ENCODE data around the gene CWC27. TPM values are rescaled to one million over a fixed set of nuclear protein-coding genes. Genes with fewer than 3 reads are reported as not detected.

CWC27 gene
- total and polyA plus RNA-seq, 10 donors: 11.1 to 22.1 (median 15.9) TPM

GRCh38 chr5:64786372-64786771 lies 17.6 kb downstream of the CWC27 start:
- Histone ChIP-seq H3K4me3 (no peak overlapping the region), H3K27ac (no peak overlapping the region), H3K27me3 (replicated peaks in 1 of 7) (no peaks in the 10 kb centered on the region), H3K9me3 (no peaks in the 10 kb centered on the region), H3K4me1 (peaks cover 0 to 10% (median 0%) of the 10 kb centered on the region in 6 donors), H3K36me3 (peaks cover 0 to 61% (median 13%) of the 10 kb centered on the region in 6 donors)
- TF ChIP-seq POLR2AphosphoS5 (IDR thresholded peaks at IDR 0.05) (no peak), POLR2A (IDR thresholded peaks at IDR 0.05) (no peak), CTCF (IDR thresholded peaks at IDR 0.05 in 8 of 11, conservative IDR thresholded peaks at IDR 0.05 in 3 of 11) (no peak)
- intact Hi-C loops (cut with DNase I; ENCODE audit: low total_unique reads): no loop called here
- WGBS, 5 donors: 89 to 96% (median 91%) methylated on average over 2 of the region's 2 CpGs
- DNase-seq: no peak

- DNase-seq: no peak
- TF ChIP-seq POLR2A (IDR thresholded peaks at IDR 0.05) (no peak), POLR2AphosphoS5 (IDR thresholded peaks at IDR 0.05) (no peak), CTCF (IDR thresholded peaks at IDR 0.05 in 8 of 11, conservative IDR thresholded peaks at IDR 0.05 in 3 of 11) (no peak)
- Histone ChIP-seq H3K27ac (no peak overlapping the region), H3K4me1 (peaks cover 0 to 10% (median 0%) of the 10 kb centered on the region in 6 donors), H3K36me3 (peaks cover 0 to 60% (median 13%) of the 10 kb centered on the region in 6 donors), H3K4me3 (no peak overlapping the region), H3K27me3 (replicated peaks in 1 of 7) (no peaks in the 10 kb centered on the region), H3K9me3 (no peaks in the 10 kb centered on the region)
- WGBS, 5 donors: 92 to 96% (median 95%) methylated on average over 2 of the region's 2 CpGs
- intact Hi-C loops (cut with DNase I; ENCODE audit: low total_unique reads): no loop called here
Observed at GRCh38 chr5:64788156-64788555, 19.4 kb downstream of the CWC27 start.

- Histone ChIP-seq H3K27me3 (replicated peaks in 1 of 7) (no peaks in the 10 kb centered on the region), H3K4me1 (peaks cover 0 to 7% (median 0%) of the 10 kb centered on the region in 6 donors), H3K4me3 (no peak overlapping the region), H3K9me3 (no peaks in the 10 kb centered on the region), H3K27ac (no peak overlapping the region), H3K36me3 (peaks cover 0 to 68% (median 13%) of the 10 kb centered on the region in 6 donors)
- no peak for DNase-seq
- WGBS, 5 donors: 75 to 89% (median 86%) methylated on average over 3 of the region's 3 CpGs
- TF ChIP-seq POLR2A (IDR thresholded peaks at IDR 0.05) (no peak), CTCF (IDR thresholded peaks at IDR 0.05 in 8 of 11, conservative IDR thresholded peaks at IDR 0.05 in 3 of 11) (no peak), POLR2AphosphoS5 (IDR thresholded peaks at IDR 0.05) (no peak)
- intact Hi-C loops (cut with DNase I; ENCODE audit: low total_unique reads): no loop called here
Observed at GRCh38 chr5:64789457-64789856, 20.7 kb downstream of the CWC27 start.

DNA sequence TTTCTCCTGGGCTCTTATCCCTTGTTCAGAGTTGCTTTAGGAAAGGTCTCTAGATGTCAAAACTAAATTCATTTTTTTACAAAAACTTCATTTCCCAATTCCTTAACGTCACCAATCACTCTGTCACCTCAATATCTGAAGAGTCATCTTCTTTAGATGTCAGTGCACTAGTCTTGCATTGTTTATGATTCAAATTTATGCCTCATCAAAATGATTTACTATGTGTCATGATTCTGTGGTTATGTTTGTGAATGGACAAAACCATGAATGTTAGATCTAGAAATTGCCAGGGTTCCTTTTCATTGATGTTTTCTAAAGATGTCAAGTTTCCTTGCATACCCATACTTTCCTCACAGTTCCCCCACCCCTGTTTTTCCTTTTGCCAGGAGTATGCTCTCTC lies 21.5 kb downstream of the CWC27 start:
- intact Hi-C loops (cut with DNase I; ENCODE audit: low total_unique reads): loop anchor here (5.0 kb wide), 1 partner anchor 148 kb away; no protein-coding TSS in a partner anchor
- Histone ChIP-seq H3K9me3 (no peaks in the 10 kb centered on the region), H3K27ac (no peak overlapping the region), H3K4me1 (peaks cover 0 to 4% (median 0%) of the 10 kb centered on the region in 6 donors), H3K36me3 (peaks cover 0 to 74% (median 12%) of the 10 kb centered on the region in 6 donors), H3K4me3 (no peak overlapping the region), H3K27me3 (replicated peaks in 1 of 7) (no peaks in the 10 kb centered on the region)
- DNase-seq: no peak
- TF ChIP-seq POLR2AphosphoS5 (IDR thresholded peaks at IDR 0.05): no peak
- no peak for TF ChIP-seq POLR2A (IDR thresholded peaks at IDR 0.05)
- TF ChIP-seq CTCF (IDR thresholded peaks at IDR 0.05 in 8 of 11, conservative IDR thresholded peaks at IDR 0.05 in 3 of 11): no peak
- WGBS, 5 donors: 81 to 94% (median 88%) methylated on average over 1 of the region's 1 CpG

All from spleen (tissue), 11 donors.